NCI-H2029 (cell line): ENCODE measurements around the gene RNF121.
A peak's percentile ranks its signal among the peaks of the same experiment; 100 is the strongest.

Experiments
- DNase-seq: peaks from one replicate; lab custom pipeline; 2025; lab: John Stamatoyannopoulos, UW

RNF121 gene

DNA sequence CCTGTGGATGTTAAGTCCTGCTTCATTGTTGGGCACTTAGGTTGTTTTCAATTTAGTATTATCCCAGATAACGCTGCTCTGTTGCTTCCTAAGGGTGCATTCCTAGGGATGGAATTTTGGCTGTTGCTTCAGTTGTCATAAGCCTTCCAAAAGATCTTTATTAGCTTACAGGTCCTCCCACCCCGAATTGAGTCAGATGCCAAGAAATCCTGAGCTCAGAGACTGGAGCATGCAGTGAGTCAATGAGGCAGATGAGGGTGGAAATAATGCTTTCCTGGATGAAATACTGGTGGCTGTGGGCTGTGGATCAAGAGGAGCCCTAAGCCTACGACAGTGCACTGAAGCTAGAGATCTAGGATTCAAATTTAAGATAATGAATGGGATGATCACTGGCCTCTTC lies 59.2 kb downstream of the RNF121 start:
- DNase-seq: no peak

DNA sequence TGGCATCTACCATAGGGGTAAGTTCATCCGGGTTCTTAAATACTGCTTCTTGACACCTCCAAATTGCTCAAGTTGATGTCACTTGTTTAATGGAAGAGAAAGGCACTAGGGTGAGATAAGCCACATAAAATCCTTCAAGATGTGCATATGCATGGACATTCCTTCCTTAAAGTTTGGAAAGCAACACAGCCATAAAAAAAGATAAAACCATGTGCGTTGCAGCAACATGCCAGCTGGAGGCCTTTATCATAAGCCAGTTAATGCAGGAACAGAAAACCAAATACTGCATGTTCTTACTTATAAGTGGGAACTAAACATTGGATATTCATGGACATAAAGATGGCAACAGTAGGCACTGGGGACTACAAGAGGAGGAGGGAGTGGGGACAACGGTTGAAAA lies 61.9 kb downstream of the RNF121 start:
- DNase-seq: no peak

DNA sequence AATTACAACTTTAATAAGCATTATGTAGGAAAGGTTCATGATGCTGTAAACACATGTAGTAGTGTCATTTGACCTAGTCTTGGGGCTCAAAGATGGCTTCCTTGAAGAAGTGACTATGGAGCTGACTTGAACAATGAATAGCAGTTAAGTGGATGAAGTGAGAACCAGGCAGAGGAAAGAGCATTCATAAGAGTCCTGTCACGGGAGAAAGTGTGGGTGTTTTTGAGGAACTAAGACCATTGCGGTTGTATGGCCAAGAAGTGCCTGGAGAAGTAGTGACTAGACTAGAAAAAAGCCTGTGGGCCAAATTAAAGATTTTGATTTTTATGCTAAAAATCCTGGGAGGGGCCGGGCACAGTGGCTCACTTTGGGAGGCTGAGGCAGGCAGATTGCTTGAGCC lies 62.6 kb downstream of the RNF121 start:
- DNase-seq: no peak

DNA sequence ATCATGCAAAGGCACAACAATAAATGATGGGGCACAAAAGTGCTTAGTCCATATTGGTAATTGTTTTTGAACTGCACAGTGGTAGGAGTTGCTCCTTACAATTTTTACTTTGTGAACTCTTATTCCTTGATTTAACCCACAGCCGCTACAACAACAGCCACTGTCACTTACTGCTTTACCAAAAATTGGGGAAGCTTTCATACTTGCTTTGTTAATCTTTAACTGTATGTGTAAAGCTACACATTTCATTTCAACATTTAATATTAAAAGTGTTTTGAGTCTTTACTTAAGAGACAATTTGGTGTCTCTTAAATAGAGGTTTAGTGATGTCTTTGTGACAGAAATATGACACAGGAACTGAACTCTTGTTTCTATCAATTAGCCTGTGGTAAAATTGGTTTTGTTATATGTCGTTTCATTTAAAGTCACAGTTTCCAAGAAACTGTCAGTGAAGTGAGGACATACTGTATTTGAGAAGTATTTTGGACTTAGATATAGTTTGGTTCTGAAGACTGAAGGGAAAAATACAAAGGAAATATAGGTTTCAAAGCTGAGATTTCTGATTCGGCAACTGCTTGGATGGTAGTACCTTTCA lies 63.4 kb downstream of the RNF121 start:
- no peak for DNase-seq

DNA sequence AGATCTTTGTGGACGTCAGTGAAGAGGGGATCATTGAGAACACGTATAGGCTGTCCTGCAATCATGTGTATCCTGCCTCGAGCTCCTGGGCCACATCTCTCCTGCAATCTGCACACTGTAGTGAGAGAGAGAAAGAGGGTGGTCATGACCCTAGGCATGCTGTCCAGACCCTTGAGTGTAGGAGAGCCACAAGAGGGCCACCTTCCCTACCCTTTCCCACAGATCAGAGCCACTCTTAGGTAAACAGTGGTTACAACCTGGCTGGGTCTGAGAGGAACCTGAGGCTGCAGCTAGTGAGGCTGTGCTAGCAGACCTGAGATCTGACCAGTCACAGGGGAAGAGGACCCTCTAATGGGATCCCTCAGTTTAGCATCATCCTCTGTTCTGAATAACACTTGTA lies 65.9 kb downstream of the RNF121 start:
- no peak for DNase-seq

GRCh38 chr11:71995726-71996291 lies 67.0 kb downstream of the RNF121 start:
- no peak for DNase-seq

DNA sequence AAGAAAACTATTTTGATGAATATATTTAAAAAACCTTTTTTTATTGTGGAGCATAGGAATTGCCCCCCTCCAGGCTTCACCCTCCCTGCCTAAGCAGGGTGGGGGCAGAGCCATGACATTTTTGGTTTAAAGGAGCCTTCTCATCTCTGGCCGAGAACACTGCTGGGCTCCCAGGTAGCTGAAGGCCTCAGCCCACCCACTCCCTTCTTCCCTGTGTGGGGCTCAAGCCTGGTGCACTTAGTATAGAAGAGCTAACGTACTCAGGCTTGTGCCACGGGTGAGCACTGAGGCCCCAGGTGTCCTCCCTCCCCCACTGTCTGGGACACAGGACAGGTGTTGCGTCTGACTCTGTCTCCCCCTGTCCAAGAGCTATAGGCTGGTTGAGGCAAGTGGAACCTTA lies 67.7 kb downstream of the RNF121 start:
- no peak for DNase-seq

GRCh38 chr11:71996946-71997345 lies 68.1 kb downstream of the RNF121 start:
- peak; percentile 62 for DNase-seq

GRCh38 chr11:71997594-71997993 lies 68.7 kb downstream of the RNF121 start:
- no peak for DNase-seq

GRCh38 chr11:71998061-71998460 lies 69.2 kb downstream of the RNF121 start:
- DNase-seq: no peak

GRCh38 chr11:71998649-71999310 lies 69.9 kb downstream of the RNF121 start, which contains the start of gene IL18BP:
Gene IL18BP (plus strand): TSS chr11:71998909. CDS start chr11:71999985, 1,076 bp downstream.
- DNase-seq: no peak

DNA sequence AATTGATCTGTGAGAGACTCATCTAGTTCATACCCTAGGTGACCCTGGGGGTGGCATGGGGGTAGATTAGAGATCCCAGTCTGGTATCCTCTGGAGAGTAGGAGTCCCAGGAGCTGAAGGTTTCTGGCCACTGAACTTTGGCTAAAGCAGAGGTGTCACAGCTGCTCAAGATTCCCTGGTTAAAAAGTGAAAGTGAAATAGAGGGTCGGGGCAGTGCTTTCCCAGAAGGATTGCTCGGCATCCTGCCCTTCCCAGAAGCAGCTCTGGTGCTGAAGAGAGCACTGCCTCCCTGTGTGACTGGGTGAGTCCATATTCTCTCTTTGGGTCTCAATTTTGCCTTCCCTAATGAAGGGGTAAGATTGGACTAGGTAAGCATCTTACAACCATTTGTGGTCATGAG lies 70.5 kb downstream of the RNF121 start:
- DNase-seq: peak; percentile 46

- DNase-seq: peak; percentile 46
Observed at GRCh38 chr11:71999798-72000197, 71.0 kb downstream of the RNF121 start.

DNA sequence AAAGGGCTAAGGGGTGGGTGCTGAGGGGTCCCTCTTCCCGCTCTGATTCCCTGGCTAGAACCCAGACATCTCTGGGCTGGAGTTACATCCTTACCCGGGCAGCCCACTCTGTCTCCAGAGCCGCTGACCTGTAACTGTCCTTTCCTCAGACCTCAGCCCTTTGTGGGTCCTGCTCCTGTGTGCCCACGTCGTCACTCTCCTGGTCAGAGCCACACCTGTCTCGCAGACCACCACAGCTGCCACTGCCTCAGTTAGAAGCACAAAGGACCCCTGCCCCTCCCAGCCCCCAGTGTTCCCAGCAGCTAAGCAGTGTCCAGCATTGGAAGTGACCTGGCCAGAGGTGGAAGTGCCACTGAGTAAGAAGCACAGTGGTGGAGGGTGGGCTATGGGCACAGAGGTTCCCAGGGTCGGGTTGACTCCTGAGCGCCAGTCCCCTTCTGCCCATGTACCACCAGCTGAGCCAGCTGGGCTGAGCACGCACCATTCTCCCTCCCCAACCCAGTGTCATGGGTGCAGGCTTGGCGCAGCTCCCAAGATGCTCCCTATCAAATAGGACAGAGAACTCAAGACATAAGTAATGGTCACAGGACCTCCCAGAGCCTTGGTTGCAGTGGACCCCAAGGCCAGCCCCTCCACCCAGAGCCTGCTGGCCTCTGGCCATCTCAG lies 71.5 kb downstream of the RNF121 start:
- DNase-seq: no peak

GRCh38 chr11:72001285-72001684 lies 72.4 kb downstream of the RNF121 start:
- DNase-seq: no peak

- DNase-seq: no peak
Observed at GRCh38 chr11:72001834-72002591, 73.2 kb downstream of the RNF121 start.

DNA sequence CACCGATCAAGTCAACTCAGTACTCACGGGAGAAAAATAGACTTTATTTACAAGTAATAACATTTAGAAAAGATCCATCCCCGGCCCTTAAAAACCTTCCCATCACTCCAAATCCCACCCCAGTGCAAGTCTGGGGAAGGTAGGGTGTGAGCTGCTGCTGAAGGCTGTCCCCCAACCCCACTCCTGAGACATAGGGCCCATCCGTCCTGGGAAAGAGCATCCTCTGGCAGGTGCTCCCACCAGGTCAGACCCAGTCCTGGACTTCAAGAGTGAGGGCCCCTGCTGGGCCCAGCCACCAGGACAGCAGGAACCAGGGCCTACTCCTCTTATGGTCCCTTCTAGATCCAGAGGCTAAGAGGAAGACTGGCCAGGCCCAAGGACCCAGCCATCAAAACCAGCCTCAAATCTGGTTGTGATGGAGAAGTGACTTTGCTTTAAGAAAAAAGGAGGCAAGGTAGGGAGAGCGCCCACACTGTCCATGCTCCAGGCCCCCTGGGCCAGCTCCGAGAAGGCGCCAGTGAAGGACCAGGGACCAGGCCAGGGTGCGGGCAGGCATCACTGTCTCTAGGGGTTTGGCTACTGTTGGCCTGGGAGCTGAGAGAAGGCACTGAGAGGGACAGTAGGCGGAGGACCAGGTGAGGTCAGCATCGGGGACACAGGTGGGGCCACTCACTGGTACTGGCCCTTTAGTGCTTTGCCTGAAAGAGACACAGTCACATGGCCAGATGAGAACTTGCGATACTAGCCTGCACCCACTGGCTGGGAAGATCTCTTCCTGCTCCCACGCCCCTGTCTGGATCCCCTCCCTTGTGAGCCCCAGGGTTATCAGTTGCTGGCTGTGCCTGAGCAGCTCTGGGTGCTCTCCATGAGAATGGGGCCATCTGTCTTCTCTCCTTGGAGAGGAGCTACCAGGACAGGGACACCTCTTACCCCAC lies 74.3 kb downstream of the RNF121 start:
- DNase-seq: no peak

- DNase-seq: no peak
Observed at GRCh38 chr11:72003776-72004171, 74.9 kb downstream of the RNF121 start.

GRCh38 chr11:72004515-72005346 lies 75.9 kb downstream of the RNF121 start:
- DNase-seq: peak; percentile 69
